Mucosa of gallbladder (tissue), 1 donor: ENCODE data around the gene MRPS18A. TPM values are rescaled to one million over a fixed set of nuclear protein-coding genes. Genes with fewer than 3 reads are reported as not detected.
"Not testable (repeated sequence)": the region's sequence is repeated elsewhere in the genome, so short reads cannot be mapped to it uniquely, and the experiment has no call there.

Experiments used
- DNase-seq: peaks from one replicate; pipeline ENCODE4 v3.0.0-alpha.2; 2020; ENCODE audit warnings: low spot score
- total RNA-seq: library from RNA; stranded (reverse); gene quantifications from one replicate; pipeline ENCODE4 v1.2.1, GENCODE V29; 2021
- donor health status: DM: no; HTN: no; CAD: no.

MRPS18A gene
- total RNA-seq, 1 donor from 2014 or later: 44.3 TPM

GRCh38 chr6:43671011-43671800 lies 16.4 kb downstream of the MRPS18A start:
- no peak for DNase-seq

GRCh38 chr6:43670623-43670986 lies 17.0 kb downstream of the MRPS18A start:
- DNase-seq: no peak

GRCh38 chr6:43669922-43670622 lies 17.5 kb downstream of the MRPS18A start:
- DNase-seq: no peak

- peak; percentile 46 for DNase-seq
Observed at GRCh38 chr6:43669050-43669921, 18.3 kb downstream of the MRPS18A start.

- DNase-seq: peak; percentile 91
Observed at GRCh38 chr6:43668151-43669028, 19.2 kb downstream of the MRPS18A start.

GRCh38 chr6:43667245-43668150 lies 20.1 kb downstream of the MRPS18A start:
- DNase-seq: peak; percentile 91

- DNase-seq: no peak
Observed at GRCh38 chr6:43666196-43666920, 21.2 kb downstream of the MRPS18A start.

- DNase-seq: no peak
Observed at GRCh38 chr6:43665376-43665775, 22.2 kb downstream of the MRPS18A start.

- DNase-seq: not testable (repeated sequence)
Observed at GRCh38 chr6:43662948-43663347, 24.6 kb downstream of the MRPS18A start.

- no peak for DNase-seq
Observed at GRCh38 chr6:43658161-43658560, 29.4 kb downstream of the MRPS18A start.

- no peak for DNase-seq
Observed at GRCh38 chr6:43657221-43657802, 30.3 kb downstream of the MRPS18A start.

GRCh38 chr6:43652822-43653221 lies 34.8 kb downstream of the MRPS18A start:
- not testable (repeated sequence) for DNase-seq

- no peak for DNase-seq
Observed at GRCh38 chr6:43648248-43648647, 39.3 kb downstream of the MRPS18A start.

- no peak for DNase-seq
Observed at GRCh38 chr6:43647613-43648012, 40.0 kb downstream of the MRPS18A start.

GRCh38 chr6:43645613-43645964 lies 42.0 kb downstream of the MRPS18A start:
- DNase-seq: no peak

GRCh38 chr6:43644940-43645612 lies 42.5 kb downstream of the MRPS18A start, which contains the start of gene RSPH9:
Gene RSPH9 (plus strand): TSS chr6:43645036. CDS start chr6:43645099, 63 bp downstream.
- DNase-seq: peak; percentile 49

GRCh38 chr6:43639984-43640800 lies 47.4 kb downstream of the MRPS18A start:
- DNase-seq: no peak

GRCh38 chr6:43636308-43636659 lies 51.3 kb downstream of the MRPS18A start:
- no peak for DNase-seq
